OCI-LY1 (cell line): ENCODE results near the gene BMPR1A.

ENCODE experiments used
- H2AFZ ChIP-seq: fragments of 200-600 bp; sonication (generic), shearing (Covaris generic); 2 replicates; pipeline ENCODE4 v1.6.0; 2014; ENCODE audit warnings: antibody characterized with exemption, mild to moderate bottlenecking, low read length
- H3F3A ChIP-seq: fragments of 200-600 bp; sonication (generic), shearing (Covaris generic); 2 replicates; pipeline ENCODE4 v1.6.0; 2014; ENCODE audit warnings: mild to moderate bottlenecking, antibody characterized with exemption, low read length, moderate library complexity; ENCODE audit not compliant: insufficient read depth
- H3K27ac ChIP-seq: fragments of 200-600 bp; sonication (generic); 2 replicates; pipeline ENCODE4 v1.5.1; 2014; ENCODE audit warnings: low read length, mixed run types, mild to moderate bottlenecking, low read depth; ENCODE audit not compliant: poor library complexity, severe bottlenecking
- H3K27me3 ChIP-seq: fragments of 200-600 bp; sonication (generic); 2 replicates; pipeline ENCODE4 v1.6.0; 2014; ENCODE audit warnings: antibody characterized with exemption, mild to moderate bottlenecking, low read length, moderate library complexity; ENCODE audit not compliant: insufficient read depth
- H3K36me3 ChIP-seq: fragments of 200-600 bp; sonication (generic); 2 replicates; pipeline ENCODE4 v1.6.1; 2014; ENCODE audit warnings: mild to moderate bottlenecking, antibody characterized with exemption, low read length, moderate library complexity, mixed read lengths; ENCODE audit not compliant: insufficient read depth
- H3K4me1 ChIP-seq: fragments of 200-600 bp; sonication (generic); 2 replicates; pipeline ENCODE4 v1.5.1; 2014; ENCODE audit warnings: mild to moderate bottlenecking, low read length, moderate library complexity; ENCODE audit not compliant: insufficient read depth, severe bottlenecking
- H3K4me2 ChIP-seq: fragments of 200-600 bp; sonication (generic), shearing (Covaris generic); 2 replicates; pipeline ENCODE4 v1.6.1; 2014; ENCODE audit warnings: low read length
- H3K4me3 ChIP-seq: fragments of 200-600 bp; sonication (generic); 2 replicates; pipeline ENCODE4 v1.5.1; 2014; ENCODE audit warnings: low read length, low read depth, mild to moderate bottlenecking, mixed read lengths; ENCODE audit not compliant: poor library complexity, severe bottlenecking
- H3K79me2 ChIP-seq: fragments of 200-600 bp; shearing (Covaris generic); 2 replicates; pipeline ENCODE4 v1.6.1; 2016; ENCODE audit warnings: mixed run types, low read length, mixed read lengths; ENCODE audit not compliant: insufficient read depth
- H3K9ac ChIP-seq: fragments of 200-600 bp; sonication (generic), shearing (Covaris generic); 2 replicates; pipeline ENCODE4 v1.6.1; 2014; ENCODE audit warnings: mild to moderate bottlenecking, low read length, mixed read lengths
- H3K9me2 ChIP-seq: fragments of 200-600 bp; sonication (generic), shearing (Covaris generic); 2 replicates; pipeline ENCODE4 v1.6.1; 2014; ENCODE audit warnings: low read depth, mild to moderate bottlenecking, low read length, mixed read lengths
- H3K9me3 ChIP-seq: fragments of 200-600 bp; shearing (Covaris generic); 2 replicates; pipeline ENCODE4 v1.6.1; 2014; ENCODE audit warnings: low read length, mixed read lengths
- H4K20me1 ChIP-seq: fragments of 200-600 bp; sonication (generic), shearing (Covaris generic); 2 replicates; pipeline ENCODE4 v1.6.0; 2016; ENCODE audit warnings: mild to moderate bottlenecking, low read length; ENCODE audit not compliant: insufficient read depth
- EZH2 ChIP-seq: fragments of 200-600 bp; sonication (generic), shearing (Covaris generic); IDR thresholded peaks from 2 replicates; pipeline ENCODE4 v1.8.0; 2017; ENCODE audit warnings: borderline replicate concordance, mixed run types, mild to moderate bottlenecking, antibody characterized with exemption, low read length, moderate library complexity, mixed read lengths
- TF ChIP-seq, protein P1 (sequence below): fragments of 200-600 bp; sonication (generic), shearing (Covaris generic); IDR thresholded peaks from 2 replicates; pipeline ENCODE4 v1.5.1; 2017; ENCODE audit warnings: mild to moderate bottlenecking, antibody characterized with exemption, low read length, moderate library complexity, mixed read lengths

Gene BMPR1A

DNA sequence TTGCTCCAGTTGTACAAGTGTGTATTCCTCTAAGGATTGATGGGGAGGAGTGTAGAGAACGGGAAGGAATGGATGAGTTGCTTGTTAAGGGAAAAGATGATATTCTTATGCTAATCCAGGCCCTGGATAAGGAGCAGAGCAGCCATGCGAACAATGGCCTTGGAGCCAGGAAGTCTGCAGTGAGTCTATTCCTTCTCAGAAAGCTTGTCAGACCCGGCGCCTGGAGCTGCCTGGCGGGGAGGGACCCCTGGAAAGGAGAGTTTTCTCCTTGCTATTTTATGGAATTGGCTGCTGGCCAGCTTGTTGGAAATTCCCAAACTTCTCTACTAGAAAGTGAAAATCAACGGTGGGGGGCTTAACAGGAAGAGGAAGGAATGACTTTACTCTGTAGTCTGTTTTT is 111.9 kb downstream of the BMPR1A start:
- no peak overlapping the region for H3K4me3 ChIP-seq
- no peaks in the 10 kb centered on the region for H3K27me3 ChIP-seq
- no peak overlapping the region for H3K9ac ChIP-seq
- no peaks in the 10 kb centered on the region for H3K79me2 ChIP-seq
- H3F3A ChIP-seq = no peaks in the 10 kb centered on the region
- no peaks in the 10 kb centered on the region for H3K9me2 ChIP-seq
- H3K36me3 ChIP-seq = no peaks in the 10 kb centered on the region
- no peak overlapping the region for H3K27ac ChIP-seq
- TF ChIP-seq, protein P1, sequence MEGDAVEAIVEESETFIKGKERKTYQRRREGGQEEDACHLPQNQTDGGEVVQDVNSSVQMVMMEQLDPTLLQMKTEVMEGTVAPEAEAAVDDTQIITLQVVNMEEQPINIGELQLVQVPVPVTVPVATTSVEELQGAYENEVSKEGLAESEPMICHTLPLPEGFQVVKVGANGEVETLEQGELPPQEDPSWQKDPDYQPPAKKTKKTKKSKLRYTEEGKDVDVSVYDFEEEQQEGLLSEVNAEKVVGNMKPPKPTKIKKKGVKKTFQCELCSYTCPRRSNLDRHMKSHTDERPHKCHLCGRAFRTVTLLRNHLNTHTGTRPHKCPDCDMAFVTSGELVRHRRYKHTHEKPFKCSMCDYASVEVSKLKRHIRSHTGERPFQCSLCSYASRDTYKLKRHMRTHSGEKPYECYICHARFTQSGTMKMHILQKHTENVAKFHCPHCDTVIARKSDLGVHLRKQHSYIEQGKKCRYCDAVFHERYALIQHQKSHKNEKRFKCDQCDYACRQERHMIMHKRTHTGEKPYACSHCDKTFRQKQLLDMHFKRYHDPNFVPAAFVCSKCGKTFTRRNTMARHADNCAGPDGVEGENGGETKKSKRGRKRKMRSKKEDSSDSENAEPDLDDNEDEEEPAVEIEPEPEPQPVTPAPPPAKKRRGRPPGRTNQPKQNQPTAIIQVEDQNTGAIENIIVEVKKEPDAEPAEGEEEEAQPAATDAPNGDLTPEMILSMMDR = no peak
- TF ChIP-seq EZH2 = no peak
- no peak overlapping the region for H2AFZ ChIP-seq
- H4K20me1 ChIP-seq = no peaks in the 10 kb centered on the region
- H3K9me3 ChIP-seq = no peaks in the 10 kb centered on the region
- no peak overlapping the region for H3K4me2 ChIP-seq
- no peaks in the 10 kb centered on the region for H3K4me1 ChIP-seq

DNA sequence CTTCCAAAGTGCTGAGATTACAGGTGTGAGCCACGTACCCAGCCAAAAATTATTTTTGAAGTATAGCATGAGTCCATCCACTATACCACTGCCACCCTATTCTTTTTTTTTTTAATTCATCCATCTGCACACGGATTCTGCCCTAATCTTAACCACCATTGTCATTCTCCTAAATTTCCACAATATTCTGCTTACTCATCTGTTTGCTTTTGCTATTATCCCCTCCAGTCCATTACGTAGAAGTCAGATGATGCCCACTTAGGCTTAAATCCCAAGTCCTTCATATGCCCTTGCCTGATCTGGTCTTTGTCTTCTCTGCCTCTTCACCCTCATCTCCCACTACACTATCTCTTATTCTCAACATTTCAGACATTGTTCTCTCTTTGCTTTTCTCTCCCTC is 114.3 kb downstream of the BMPR1A start:
- no peaks in the 10 kb centered on the region for H3K9me3 ChIP-seq
- TF ChIP-seq EZH2 = no peak
- TF ChIP-seq, protein P1 = no peak

DNA sequence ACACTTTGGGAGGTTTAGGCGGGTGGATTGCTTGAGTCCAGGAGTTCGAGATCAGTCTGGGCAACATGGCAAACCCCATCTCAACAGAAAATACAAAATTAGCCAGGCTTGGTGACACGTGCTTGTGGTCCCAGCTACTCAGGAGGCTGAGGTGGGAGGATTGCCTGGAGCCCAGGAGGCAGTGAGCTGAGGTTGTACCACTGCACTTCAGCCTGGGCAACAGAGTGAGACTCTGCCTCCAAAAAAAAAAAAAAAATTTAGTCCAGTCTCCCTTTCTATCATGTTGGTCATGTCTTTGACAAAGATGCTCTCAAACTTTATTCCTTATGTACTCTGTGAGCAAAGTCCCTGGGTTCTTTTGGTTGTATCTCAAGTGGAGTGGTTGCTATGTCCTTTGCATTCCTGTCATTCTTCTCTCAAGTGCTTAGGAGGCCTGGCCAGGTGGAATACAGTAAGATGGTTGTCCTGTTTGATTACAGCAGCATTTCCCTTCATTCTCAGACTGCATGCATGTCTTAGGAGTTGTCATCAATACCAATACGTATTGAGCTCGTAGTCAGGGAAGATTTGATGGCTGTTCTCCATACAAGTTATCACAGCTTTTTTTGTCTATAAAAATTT is 115.3 kb downstream of the BMPR1A start:
- Histone ChIP-seq H3K27me3 (no peaks in the 10 kb centered on the region), H3F3A (no peaks in the 10 kb centered on the region), H3K4me1 (no peaks in the 10 kb centered on the region), H3K4me2 (no peak overlapping the region), H2AFZ (no peak overlapping the region), H3K9me2 (no peaks in the 10 kb centered on the region), H3K79me2 (no peaks in the 10 kb centered on the region), H3K27ac (no peak overlapping the region), H3K9me3 (no peaks in the 10 kb centered on the region), H3K9ac (no peak overlapping the region), H3K36me3 (no peaks in the 10 kb centered on the region), H4K20me1 (no peaks in the 10 kb centered on the region), H3K4me3 (no peak overlapping the region)
- TF ChIP-seq EZH2 = no peak
- TF ChIP-seq, protein P1 = no peak

More for the DNA sequence above, 114.3 kb downstream of the BMPR1A start:
- no peaks in the 10 kb centered on the region for H3K36me3 ChIP-seq
- H3K4me2 ChIP-seq = no peak overlapping the region
- H3K9ac ChIP-seq = no peak overlapping the region
- no peak overlapping the region for H3K27ac ChIP-seq
- H2AFZ ChIP-seq = no peak overlapping the region
- H3K4me1 ChIP-seq = no peaks in the 10 kb centered on the region
- H3K4me3 ChIP-seq = no peak overlapping the region
- no peaks in the 10 kb centered on the region for H3K9me2 ChIP-seq
- H4K20me1 ChIP-seq = no peaks in the 10 kb centered on the region
- H3F3A ChIP-seq = no peaks in the 10 kb centered on the region
- H3K27me3 ChIP-seq = no peaks in the 10 kb centered on the region
- H3K79me2 ChIP-seq = no peaks in the 10 kb centered on the region
